IMR-90 (cell line): ENCODE data around the gene KLHL11.
"Not testable (repeated sequence)": the region's sequence is repeated elsewhere in the genome, so short reads cannot be mapped to it uniquely, and the experiment has no call there.

Source experiments
- CEBPB ChIP-seq: IDR thresholded peaks from 2 replicates; pipeline ENCODE4 v1.6.1; 2012; ENCODE audit warnings: low read depth, low read length, improper control_type of control experiment
- RFX5 ChIP-seq: IDR thresholded peaks from 2 replicates; pipeline ENCODE4 v1.8.0; 2012; ENCODE audit warnings: low read depth, mild to moderate bottlenecking, low read length, moderate library complexity
- TF ChIP-seq, protein P1 (sequence below): fragments of 150-350 bp; IDR thresholded peaks from 2 replicates; pipeline ENCODE4 v1.6.1; 2017; ENCODE audit warnings: mild to moderate bottlenecking, antibody characterized with exemption, low read length, low read depth
- TF ChIP-seq, protein P2 (sequence below): conservative IDR thresholded peaks from 2 replicates; pipeline ENCODE4 v1.5.1; 2012; ENCODE audit warnings: mild to moderate bottlenecking, low read depth, low read length, improper control_type of control experiment

- TF ChIP-seq, protein P1, sequence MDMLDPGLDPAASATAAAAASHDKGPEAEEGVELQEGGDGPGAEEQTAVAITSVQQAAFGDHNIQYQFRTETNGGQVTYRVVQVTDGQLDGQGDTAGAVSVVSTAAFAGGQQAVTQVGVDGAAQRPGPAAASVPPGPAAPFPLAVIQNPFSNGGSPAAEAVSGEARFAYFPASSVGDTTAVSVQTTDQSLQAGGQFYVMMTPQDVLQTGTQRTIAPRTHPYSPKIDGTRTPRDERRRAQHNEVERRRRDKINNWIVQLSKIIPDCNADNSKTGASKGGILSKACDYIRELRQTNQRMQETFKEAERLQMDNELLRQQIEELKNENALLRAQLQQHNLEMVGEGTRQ, result not testable (repeated sequence)
- TF ChIP-seq, protein P2, sequence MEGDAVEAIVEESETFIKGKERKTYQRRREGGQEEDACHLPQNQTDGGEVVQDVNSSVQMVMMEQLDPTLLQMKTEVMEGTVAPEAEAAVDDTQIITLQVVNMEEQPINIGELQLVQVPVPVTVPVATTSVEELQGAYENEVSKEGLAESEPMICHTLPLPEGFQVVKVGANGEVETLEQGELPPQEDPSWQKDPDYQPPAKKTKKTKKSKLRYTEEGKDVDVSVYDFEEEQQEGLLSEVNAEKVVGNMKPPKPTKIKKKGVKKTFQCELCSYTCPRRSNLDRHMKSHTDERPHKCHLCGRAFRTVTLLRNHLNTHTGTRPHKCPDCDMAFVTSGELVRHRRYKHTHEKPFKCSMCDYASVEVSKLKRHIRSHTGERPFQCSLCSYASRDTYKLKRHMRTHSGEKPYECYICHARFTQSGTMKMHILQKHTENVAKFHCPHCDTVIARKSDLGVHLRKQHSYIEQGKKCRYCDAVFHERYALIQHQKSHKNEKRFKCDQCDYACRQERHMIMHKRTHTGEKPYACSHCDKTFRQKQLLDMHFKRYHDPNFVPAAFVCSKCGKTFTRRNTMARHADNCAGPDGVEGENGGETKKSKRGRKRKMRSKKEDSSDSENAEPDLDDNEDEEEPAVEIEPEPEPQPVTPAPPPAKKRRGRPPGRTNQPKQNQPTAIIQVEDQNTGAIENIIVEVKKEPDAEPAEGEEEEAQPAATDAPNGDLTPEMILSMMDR, result not testable (repeated sequence)
- not testable (repeated sequence) for TF ChIP-seq CEBPB, RFX5
Measured at GRCh38 chr17:41829961-41830360, 35.3 kb downstream of the KLHL11 start.
